HUES64 (cell line): ENCODE data around the gene RGP1.

Experiments used
- H3K27ac ChIP-seq: 2 replicates; pipeline ENCODE4 v1.7.0; 2013; ENCODE audit warnings: low read depth, low read length, inconsistent platforms
- H3K27me3 ChIP-seq: 2 replicates; pipeline ENCODE4 v1.6.1; 2013; ENCODE audit warnings: mild to moderate bottlenecking, low read length; ENCODE audit not compliant: insufficient read depth
- H3K36me3 ChIP-seq: 2 replicates; pipeline ENCODE4 v1.6.1; 2013; ENCODE audit warnings: mild to moderate bottlenecking, low read length; ENCODE audit not compliant: insufficient read depth
- H3K4me1 ChIP-seq: 2 replicates; pipeline ENCODE4 v1.6.1; 2013; ENCODE audit warnings: mild to moderate bottlenecking, low read length, moderate library complexity; ENCODE audit not compliant: insufficient read depth
- H3K4me3 ChIP-seq: 2 replicates; pipeline ENCODE4 v1.5.1; 2013; ENCODE audit warnings: mild to moderate bottlenecking, low read length, moderate library complexity
- H3K9ac ChIP-seq: 2 replicates; pipeline ENCODE4 v1.6.1; 2013; ENCODE audit warnings: mild to moderate bottlenecking, low read depth, low read length
- H3K9me3 ChIP-seq: 2 replicates; pipeline ENCODE4 v1.6.1; 2013; ENCODE audit warnings: low read depth, low read length; ENCODE audit not compliant: insufficient read depth
- WGBS: fragments of 150-250, 120-280 bp; methylation state at CpG from one replicate; pipeline ENCODE4 v1.1.7; 2013; ENCODE audit warnings: missing lambda C conversion rate; 5-methylcytosine and 5-hydroxymethylcytosine counted together

Gene RGP1

GRCh38 chr9:35723908-35724307 is 25.2 kb upstream of the RGP1 start:
- Histone ChIP-seq H3K4me3 (no peak overlapping the region), H3K9ac (no peak overlapping the region), H3K27ac (no peak overlapping the region), H3K9me3 (no peaks in the 10 kb centered on the region), H3K4me1 (peaks cover 24% of the 10 kb centered on the region), H3K27me3 (no peaks in the 10 kb centered on the region), H3K36me3 (peaks cover 64% of the 10 kb centered on the region)
- WGBS, result 96% methylated on average over 8 of the region's 8 CpGs

DNA sequence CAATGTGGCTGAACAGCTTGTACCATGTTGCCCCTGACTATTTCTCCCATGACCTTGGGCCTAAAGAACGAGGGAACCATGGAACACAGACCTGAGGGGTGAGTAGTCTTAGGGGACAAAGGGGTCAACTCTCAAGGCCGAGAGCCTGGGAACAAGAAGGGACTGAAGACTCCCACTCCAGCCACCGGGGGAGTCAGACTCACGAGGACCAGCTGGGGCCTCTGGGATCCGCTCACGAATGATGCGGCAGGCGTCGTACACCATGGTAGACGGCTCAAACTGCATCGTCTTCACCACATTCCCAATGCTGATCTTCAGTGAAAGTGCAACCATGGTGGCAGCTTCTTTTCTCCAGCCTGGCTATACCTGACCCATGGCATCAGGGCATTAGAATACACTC is 23.7 kb upstream of the RGP1 start:
- peaks cover 37% of the 10 kb centered on the region for H3K4me1 ChIP-seq
- WGBS, result 94% methylated on average over 11 of the region's 11 CpGs
- no peaks in the 10 kb centered on the region for H3K27me3 ChIP-seq
- no peaks in the 10 kb centered on the region for H3K9me3 ChIP-seq
- H3K27ac ChIP-seq, result no peak overlapping the region
- H3K4me3 ChIP-seq, result no peak overlapping the region
- peaks cover 50% of the 10 kb centered on the region for H3K36me3 ChIP-seq
- no peak overlapping the region for H3K9ac ChIP-seq

GRCh38 chr9:35726931-35727330 is 22.2 kb upstream of the RGP1 start:
- 78% methylated on average over 3 of the region's 3 CpGs for WGBS
- H3K9me3 ChIP-seq, result no peaks in the 10 kb centered on the region
- H3K27me3 ChIP-seq, result no peaks in the 10 kb centered on the region
- H3K4me1 ChIP-seq, result peaks cover 48% of the 10 kb centered on the region
- no peak overlapping the region for H3K4me3 ChIP-seq
- H3K9ac ChIP-seq, result peak overlapping the region; percentile 64; the same call in 1 of the 2 replicates
- H3K27ac ChIP-seq, result peak overlapping the region; percentile 87
- peaks cover 34% of the 10 kb centered on the region for H3K36me3 ChIP-seq

DNA sequence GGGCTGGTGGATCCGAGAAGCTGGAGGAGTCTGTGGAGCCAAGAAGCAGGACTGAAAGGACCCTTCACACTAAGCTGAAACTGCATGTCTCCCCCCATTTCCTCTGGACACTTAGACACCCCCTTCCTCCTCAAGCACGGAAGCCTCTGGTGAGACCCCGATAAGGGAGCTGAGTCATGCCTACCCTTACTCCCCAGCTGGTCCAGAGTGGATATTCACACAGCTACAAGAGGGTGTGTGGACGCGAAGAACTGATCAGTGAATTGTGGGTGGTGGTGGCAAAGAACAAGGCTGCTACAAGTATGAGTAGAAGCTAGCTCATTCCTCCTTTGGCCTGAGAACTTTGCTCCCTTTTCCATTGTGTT is 21.4 kb upstream of the RGP1 start:
- peaks cover 48% of the 10 kb centered on the region for H3K4me1 ChIP-seq
- peak overlapping the region; percentile 64 for H3K9ac ChIP-seq
- no peaks in the 10 kb centered on the region for H3K9me3 ChIP-seq
- peak overlapping the region; percentile 87 for H3K27ac ChIP-seq
- no peaks in the 10 kb centered on the region for H3K27me3 ChIP-seq
- H3K4me3 ChIP-seq, result peak overlapping the region; percentile 88
- peaks cover 27% of the 10 kb centered on the region for H3K36me3 ChIP-seq
- WGBS, result 43% methylated on average over 5 of the region's 5 CpGs

- Histone ChIP-seq H3K9ac (peak overlapping the region; percentile 66; the same call in 1 of the 2 replicates), H3K9me3 (no peaks in the 10 kb centered on the region), H3K4me3 (peak overlapping the region; percentile 88), H3K27me3 (no peaks in the 10 kb centered on the region), H3K27ac (peak overlapping the region; percentile 87), H3K36me3 (peaks cover 23% of the 10 kb centered on the region), H3K4me1 (peaks cover 50% of the 10 kb centered on the region)
- WGBS, result 16% methylated on average over 10 of the region's 10 CpGs
Observed at GRCh38 chr9:35728041-35728971, 20.8 kb upstream of the RGP1 start.

- 80% methylated on average over 3 of the region's 3 CpGs for WGBS
- H3K4me1 ChIP-seq, result peaks cover 54% of the 10 kb centered on the region
- H3K9ac ChIP-seq, result no peak overlapping the region; the same call in 1 of the 2 replicates
- H3K4me3 ChIP-seq, result peak overlapping the region; percentile 88
- H3K36me3 ChIP-seq, result peaks cover 21% of the 10 kb centered on the region
- peak overlapping the region; percentile 87 for H3K27ac ChIP-seq
- no peaks in the 10 kb centered on the region for H3K9me3 ChIP-seq
- H3K27me3 ChIP-seq, result no peaks in the 10 kb centered on the region
Observed at GRCh38 chr9:35729101-35729500, 20.0 kb upstream of the RGP1 start.

DNA sequence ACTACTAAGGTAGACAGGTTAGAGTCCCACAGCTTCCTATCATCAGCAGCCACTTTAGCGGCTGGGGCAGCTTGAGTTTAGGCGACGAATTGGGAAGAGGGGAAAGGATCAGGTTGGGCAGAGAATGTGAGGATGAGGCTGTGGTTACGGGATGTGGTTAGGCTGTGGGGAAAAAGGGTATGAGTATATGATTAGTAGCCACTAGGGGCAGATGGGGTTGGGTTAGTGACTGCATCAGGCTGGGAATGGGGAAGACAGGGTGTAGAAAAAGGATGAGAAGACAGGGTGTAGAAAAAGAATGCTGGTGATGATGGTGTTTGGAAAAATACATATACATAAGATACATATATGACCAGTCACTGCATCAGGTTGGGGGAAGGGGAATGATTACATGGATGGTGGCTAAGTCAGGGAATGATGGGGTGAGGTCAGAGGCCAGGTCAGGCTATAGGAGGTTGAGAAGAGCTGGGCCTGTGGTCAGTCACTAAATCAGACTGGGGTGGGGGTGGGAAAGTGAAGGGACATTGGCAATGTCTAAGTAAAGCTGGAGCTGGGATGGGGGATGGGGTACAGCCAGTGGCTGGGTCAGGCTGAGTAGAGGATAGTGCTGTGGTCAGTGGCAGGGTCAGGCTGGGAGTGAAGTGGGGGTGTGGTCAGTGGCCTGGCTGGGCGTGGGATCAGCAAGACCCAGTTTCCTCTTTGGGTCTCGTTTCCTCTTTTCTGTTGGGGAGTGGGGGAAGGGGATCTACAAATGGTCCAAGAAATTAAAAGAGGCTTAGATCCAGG is 19.2 kb upstream of the RGP1 start:
- peak overlapping the region; percentile 87; the same call in 1 of the 2 replicates for H3K27ac ChIP-seq
- H3K9me3 ChIP-seq, result no peaks in the 10 kb centered on the region
- no peaks in the 10 kb centered on the region for H3K27me3 ChIP-seq
- peaks cover 54% of the 10 kb centered on the region for H3K4me1 ChIP-seq
- no peak overlapping the region; the same call in 1 of the 2 replicates for H3K9ac ChIP-seq
- H3K36me3 ChIP-seq, result peaks cover 19% of the 10 kb centered on the region
- 25% methylated on average over 6 of the region's 6 CpGs for WGBS
- peak overlapping the region; percentile 88 for H3K4me3 ChIP-seq

- Histone ChIP-seq H3K4me3 (peak overlapping the region; percentile 88), H3K27me3 (no peaks in the 10 kb centered on the region), H3K9me3 (no peaks in the 10 kb centered on the region), H3K27ac (peak overlapping the region; percentile 26; the same call in 1 of the 2 replicates), H3K36me3 (peaks cover 19% of the 10 kb centered on the region), H3K4me1 (peaks cover 54% of the 10 kb centered on the region), H3K9ac (no peak overlapping the region)
- WGBS, result 81% methylated on average over 2 of the region's 2 CpGs
Observed at GRCh38 chr9:35730486-35730854, 18.6 kb upstream of the RGP1 start.

DNA sequence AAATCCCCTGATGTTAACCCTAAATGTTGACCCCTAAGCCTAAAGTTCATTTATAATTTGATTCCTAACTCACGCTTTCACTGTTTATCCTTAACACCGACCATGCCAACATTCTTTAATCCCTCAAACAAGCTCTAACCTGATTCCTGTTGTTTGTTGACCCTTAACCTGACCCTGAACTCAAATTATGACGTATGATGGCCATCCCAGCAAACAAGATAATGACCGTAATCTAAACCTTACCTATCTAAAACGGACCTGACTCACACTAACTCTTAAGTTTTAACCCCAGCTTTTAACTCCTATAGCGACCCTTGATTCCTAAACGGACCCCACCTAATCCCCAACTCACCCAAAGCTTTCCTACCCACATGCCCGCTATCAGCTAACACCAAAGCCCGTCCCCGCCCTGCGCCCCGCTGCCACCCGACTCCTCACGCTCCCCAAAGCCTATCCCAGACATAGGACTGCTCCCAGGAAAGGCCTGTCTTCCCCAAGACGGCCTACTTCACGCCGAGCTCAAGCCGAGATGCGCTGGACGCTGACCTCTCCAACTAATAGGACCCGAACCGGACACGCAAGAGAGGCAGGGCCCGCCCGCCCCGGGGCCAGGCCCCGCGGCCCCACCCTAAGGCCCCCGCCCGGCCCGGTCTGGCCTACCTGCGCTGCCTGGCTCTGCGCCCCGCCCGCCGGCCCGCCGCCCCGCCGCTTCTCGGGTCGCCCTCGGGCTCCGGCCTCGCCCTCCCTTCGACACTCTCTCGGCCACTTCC is 17.5 kb upstream of the RGP1 start:
- Histone ChIP-seq H3K9ac (peak overlapping the region; percentile 71), H3K4me3 (peak overlapping the region; percentile 88), H3K4me1 (peaks cover 53% of the 10 kb centered on the region), H3K36me3 (peaks cover 28% of the 10 kb centered on the region), H3K9me3 (no peaks in the 10 kb centered on the region), H3K27me3 (no peaks in the 10 kb centered on the region), H3K27ac (peak overlapping the region; percentile 97)
- under 1% methylated on average over 47 of the region's 47 CpGs for WGBS

DNA sequence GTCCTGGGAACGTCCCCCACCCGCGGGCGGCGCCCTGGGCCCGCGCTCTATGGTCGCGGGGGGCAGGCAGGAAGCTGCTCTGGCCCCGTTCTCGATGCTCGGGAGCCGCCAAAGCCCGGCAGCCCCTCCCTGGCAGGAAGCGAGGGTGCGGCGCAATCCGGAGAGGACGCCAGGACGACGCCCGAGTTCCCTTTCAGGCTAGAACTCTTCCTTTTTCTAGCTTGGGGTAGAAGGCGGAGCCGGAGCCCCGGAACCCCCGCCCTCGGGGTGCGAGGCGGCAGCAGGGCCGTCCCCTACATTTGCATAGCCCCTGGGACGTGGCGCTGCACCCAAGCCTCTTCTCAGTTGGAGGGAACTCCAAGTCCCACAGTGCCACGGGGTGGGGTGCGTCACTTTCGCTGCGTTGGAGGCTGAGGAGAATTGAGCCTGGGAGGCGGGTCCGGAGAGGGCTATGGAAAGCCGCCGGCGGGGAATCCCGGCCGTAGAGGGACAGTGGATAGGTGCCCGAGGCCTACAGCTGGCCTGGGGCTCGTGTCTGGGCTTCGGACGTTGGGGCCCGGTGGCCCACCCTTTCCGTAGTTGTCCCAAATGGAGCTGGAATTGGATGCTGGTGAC is 16.8 kb upstream of the RGP1 start, which contains the start of the genes CREB3 and TLN1:
CREB3 (plus strand) TSS at position 482 of the 615 bp plus-strand sequence; CDS start at position 589, 107 bp downstream.
TLN1 (minus strand) TSS at position 11 of the 615 bp plus-strand sequence. CDS start 6,501 bp downstream, outside the sequence.
- no peaks in the 10 kb centered on the region for H3K27me3 ChIP-seq
- H3K9me3 ChIP-seq, result no peaks in the 10 kb centered on the region
- WGBS, result under 1% methylated on average over 49 of the region's 49 CpGs
- H3K4me1 ChIP-seq, result peaks cover 47% of the 10 kb centered on the region
- H3K4me3 ChIP-seq, result peak within 1 kb of the TSS; percentile 88
- H3K36me3 ChIP-seq, result peaks cover 35% of the 10 kb centered on the region
- H3K9ac ChIP-seq, result peak within 1 kb of the TSS; percentile 71
- peak within 1 kb of the TSS; percentile 97 for H3K27ac ChIP-seq
